Spleen (tissue), 11 donors: ENCODE measurements around the gene RGMA. TPM values are rescaled to one million over a fixed set of nuclear protein-coding genes. Genes with fewer than 3 reads are reported as not detected.

Source experiments
- DNase-seq: peaks from one replicate; pipeline ENCODE4 v3.0.0-alpha.2; 2020
- H3K27ac ChIP-seq, 8 donors: fragments of 200-600 bp; sonication (generic) in 7 of 8; 1 replicate in 4 of 8; 2 replicates in 4 of 8; pipeline versions ENCODE4 v1.5.0 to v1.8.0; 2016 to 2021; ENCODE audit warnings: inconsistent platforms in 4 of 8, mild to moderate bottlenecking in 4 of 8, moderate library complexity in 1 of 8
- H3K27me3 ChIP-seq, 7 donors: fragments of 200-600 bp; sonication (generic) in 6 of 7; replicated peaks in 1 of 7; 1 replicate in 4 of 7; 2 replicates in 3 of 7; pipeline versions ENCODE4 v1.5.0 to v1.8.0; 2016 to 2021; ENCODE audit warnings: inconsistent platforms in 3 of 7, mild to moderate bottlenecking in 1 of 7
- H3K36me3 ChIP-seq, 6 donors: fragments of 200-600 bp; sonication (generic) in 5 of 6; 1 replicate in 4 of 6; 2 replicates in 2 of 6; pipeline versions ENCODE4 v1.5.0 to v1.8.0; 2016 to 2021; ENCODE audit warnings: inconsistent platforms in 2 of 6
- H3K4me1 ChIP-seq, 6 donors: fragments of 200-600 bp; sonication (generic) in 5 of 6; 1 replicate in 3 of 6; 2 replicates in 3 of 6; pipeline versions ENCODE4 v1.5.0 to v1.8.0; 2016 to 2021; ENCODE audit warnings: inconsistent platforms in 3 of 6
- H3K4me3 ChIP-seq, 8 donors: fragments of 200-600 bp; sonication (generic) in 7 of 8; 1 replicate in 4 of 8; 2 replicates in 4 of 8; pipeline versions ENCODE4 v1.5.0 to v1.8.0; 2016 to 2021; ENCODE audit warnings: inconsistent platforms in 4 of 8, mild to moderate bottlenecking in 4 of 8, moderate library complexity in 2 of 8
- H3K9me3 ChIP-seq, 8 donors: fragments of 200-600 bp; sonication (generic) in 7 of 8; 1 replicate in 4 of 8; 2 replicates in 4 of 8; pipeline versions ENCODE4 v1.5.0 to v1.8.0; 2016 to 2021; ENCODE audit warnings: inconsistent platforms in 4 of 8
- CTCF ChIP-seq, 11 experiments: fragments of 200-600 bp in 7 of 11; fragments of 450-650 bp in 4 of 11; sonication (generic) in 4 of 11; IDR thresholded peaks in 8 of 11; conservative IDR thresholded peaks in 3 of 11; 1 replicate in 7 of 11; 2 replicates in 4 of 11; pipeline versions ENCODE4 v1.4.0 to v1.8.0; 2016 to 2021; ENCODE audit warnings: antibody characterized with exemption in 11 of 11, inconsistent platforms in 4 of 11, mild to moderate bottlenecking in 1 of 11
- POLR2A ChIP-seq, 3 donors: fragments of 450-650 bp; IDR thresholded peaks; one replicate each; pipeline ENCODE4 v1.5.1; 2017; ENCODE audit warnings: antibody characterized with exemption in 3 of 3, mild to moderate bottlenecking in 1 of 3
- POLR2AphosphoS5 ChIP-seq, 3 donors: sonication (generic); formaldehyde crosslinking; IDR thresholded peaks; one replicate each; pipeline ENCODE4 v1.5.1; 2017; ENCODE audit warnings: antibody characterized with exemption in 3 of 3
- WGBS, 5 donors: extraction: QIAGEN DNeasy Blood & Tissue Kit in 3 of 5; methylation state at CpG; one replicate each; pipeline versions ENCODE4 v1.1.5 to v1.1.7; 2013 to 2018; 5-methylcytosine and 5-hydroxymethylcytosine counted together
- intact Hi-C: fragments of 100-400 bp; cut with DNase I; formaldehyde crosslinking; loops from one replicate; pipeline ENCODE4 v1.15.0; 2023; ENCODE audit warnings: low total_unique reads
- polyA plus RNA-seq, 3 donors: library from polyadenylated mRNA; stranded (reverse); fragments of 200-250 nt; gene quantifications; one replicate each; pipeline ENCODE4 v1.2.1, GENCODE V29; 2013
- total RNA-seq, 7 donors: library from RNA; depleted of rRNA in 3 of 7; stranded (reverse); fragments of >200 nt in 3 of 7; fragmentation: NEBNext Ultra II Directional in 4 of 7; extraction: Animal tissue kit (Norgen Biotek cat#: 25700) in 4 of 7; gene quantifications; one replicate each; pipeline versions ENCODE4 v1.1.0 to v1.2.1, GENCODE V29; 2016 to 2021
- donor health status: healthy with polysubstance abuse.
- donor health status: DM: no; HTN: no; CAD: no; lungs with moderate emphysema.
- donor health status: DM: no; HTN: no; CAD: no.
- donor health status: Bipolar disorder and iron deficiency.
- donor health status: healthy.
- donor health status: DM: no; HTN: no; CAD: no.
- donor health status: DM: yes; HTN: yes; CAD: no.

The RGMA gene
- total and polyA plus RNA-seq, 10 donors = 0.37 to 3.1 (median 1.2) TPM

DNA sequence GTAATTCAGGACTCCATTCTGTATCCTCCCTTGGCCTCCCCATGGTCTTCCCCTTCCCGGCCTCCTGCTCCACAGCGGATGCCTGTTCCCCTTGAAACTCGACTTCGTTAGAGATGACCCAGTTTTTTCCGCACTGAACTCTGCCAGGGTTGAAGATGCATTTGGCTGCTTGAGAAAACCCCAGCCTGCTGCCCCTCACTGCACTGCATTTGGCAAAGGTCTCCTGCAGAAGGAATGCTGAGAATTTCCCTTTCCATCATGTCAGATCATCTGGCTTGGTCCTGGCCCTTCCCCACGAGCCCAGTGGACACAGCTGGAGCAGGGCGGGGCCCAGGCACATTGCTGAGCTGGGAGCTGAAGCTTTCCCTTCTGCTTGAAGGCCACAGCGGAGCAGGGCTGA lies 37.6 kb upstream of the RGMA start:
- Histone ChIP-seq H3K4me1 (no peaks in the 10 kb centered on the region), H3K9me3 (no peaks in the 10 kb centered on the region), H3K27ac (no peak overlapping the region), H3K4me3 (no peak overlapping the region), H3K27me3 (no peaks in the 10 kb centered on the region), H3K36me3 (no peaks in the 10 kb centered on the region)
- no peak for TF ChIP-seq POLR2A (IDR thresholded peaks at IDR 0.05)
- TF ChIP-seq POLR2AphosphoS5 (IDR thresholded peaks at IDR 0.05) = no peak
- TF ChIP-seq CTCF (IDR thresholded peaks at IDR 0.05 in 8 of 11, conservative IDR thresholded peaks at IDR 0.05 in 3 of 11) = no peak
- DNase-seq = no peak
- 77 to 86% (median 84%) methylated on average over 6 to 8 of the region's 8 CpGs for WGBS, 5 donors
- intact Hi-C loops = no loop called here

GRCh38 chr15:93126148-93126547 lies 37.1 kb upstream of the RGMA start:
- no peak for DNase-seq
- WGBS, 5 donors = 79 to 95% (median 93%) methylated on average over 3 of the region's 3 CpGs

GRCh38 chr15:93124126-93124525 lies 35.1 kb upstream of the RGMA start:
- Histone ChIP-seq H3K4me1 (no peaks in the 10 kb centered on the region), H3K36me3 (no peaks in the 10 kb centered on the region), H3K27me3 (no peaks in the 10 kb centered on the region), H3K27ac (no peak overlapping the region), H3K4me3 (no peak overlapping the region), H3K9me3 (no peaks in the 10 kb centered on the region)
- DNase-seq = no peak
- WGBS, 5 donors = 84 to 95% (median 92%) methylated on average over 4 of the region's 4 CpGs
- intact Hi-C loops = no loop called here
- no peak for TF ChIP-seq POLR2AphosphoS5 (IDR thresholded peaks at IDR 0.05)

More at GRCh38 chr15:93126148-93126547, 37.1 kb upstream of the RGMA start:
- Histone ChIP-seq H3K27ac (no peak overlapping the region), H3K36me3 (no peaks in the 10 kb centered on the region), H3K4me1 (no peaks in the 10 kb centered on the region), H3K4me3 (no peak overlapping the region), H3K9me3 (no peaks in the 10 kb centered on the region), H3K27me3 (no peaks in the 10 kb centered on the region)
- TF ChIP-seq POLR2A (IDR thresholded peaks at IDR 0.05) = no peak
- no peak for TF ChIP-seq POLR2AphosphoS5 (IDR thresholded peaks at IDR 0.05)
- no peak for TF ChIP-seq CTCF (IDR thresholded peaks at IDR 0.05 in 8 of 11, conservative IDR thresholded peaks at IDR 0.05 in 3 of 11)
- intact Hi-C loops = no loop called here

GRCh38 chr15:93121973-93122910 lies 33.2 kb upstream of the RGMA start:
- no peaks in the 10 kb centered on the region for H3K9me3 ChIP-seq
- peaks cover 0 to 10% (median 0%) of the 10 kb centered on the region in 7 donors for H3K27me3 ChIP-seq
- no peak for DNase-seq
- no peak overlapping the region for H3K4me3 ChIP-seq
- H3K27ac ChIP-seq = no peak overlapping the region
- H3K36me3 ChIP-seq = no peaks in the 10 kb centered on the region
- no peak for TF ChIP-seq POLR2AphosphoS5 (IDR thresholded peaks at IDR 0.05)
- no peak for TF ChIP-seq CTCF (IDR thresholded peaks at IDR 0.05 in 8 of 11, conservative IDR thresholded peaks at IDR 0.05 in 3 of 11)
- no peak for TF ChIP-seq POLR2A (IDR thresholded peaks at IDR 0.05)
- intact Hi-C loops = no loop called here
- H3K4me1 ChIP-seq = no peaks in the 10 kb centered on the region
- WGBS, 5 donors = 85 to 94% (median 89%) methylated on average over 20 of the region's 20 CpGs
